Liver (tissue), 2 donors: ENCODE results near the gene ASTE1.

Source experiments
- TF ChIP-seq, protein P1 (sequence below): IDR thresholded peaks from 2 replicates; pipeline ENCODE4 v1.6.1; 2016; ENCODE audit warnings: antibody characterized with exemption
- TF ChIP-seq, protein P2 (sequence below): fragments of 150-350 bp; IDR thresholded peaks from 2 replicates; pipeline ENCODE4 v1.5.1; 2017; ENCODE audit warnings: improper control_type of control experiment, low read depth, low read length; ENCODE audit not compliant: missing input control
- donor health status: healthy.

- TF ChIP-seq, protein P1, sequence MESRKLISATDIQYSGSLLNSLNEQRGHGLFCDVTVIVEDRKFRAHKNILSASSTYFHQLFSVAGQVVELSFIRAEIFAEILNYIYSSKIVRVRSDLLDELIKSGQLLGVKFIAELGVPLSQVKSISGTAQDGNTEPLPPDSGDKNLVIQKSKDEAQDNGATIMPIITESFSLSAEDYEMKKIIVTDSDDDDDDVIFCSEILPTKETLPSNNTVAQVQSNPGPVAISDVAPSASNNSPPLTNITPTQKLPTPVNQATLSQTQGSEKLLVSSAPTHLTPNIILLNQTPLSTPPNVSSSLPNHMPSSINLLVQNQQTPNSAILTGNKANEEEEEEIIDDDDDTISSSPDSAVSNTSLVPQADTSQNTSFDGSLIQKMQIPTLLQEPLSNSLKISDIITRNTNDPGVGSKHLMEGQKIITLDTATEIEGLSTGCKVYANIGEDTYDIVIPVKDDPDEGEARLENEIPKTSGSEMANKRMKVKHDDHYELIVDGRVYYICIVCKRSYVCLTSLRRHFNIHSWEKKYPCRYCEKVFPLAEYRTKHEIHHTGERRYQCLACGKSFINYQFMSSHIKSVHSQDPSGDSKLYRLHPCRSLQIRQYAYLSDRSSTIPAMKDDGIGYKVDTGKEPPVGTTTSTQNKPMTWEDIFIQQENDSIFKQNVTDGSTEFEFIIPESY: no peak
- TF ChIP-seq, protein P2, sequence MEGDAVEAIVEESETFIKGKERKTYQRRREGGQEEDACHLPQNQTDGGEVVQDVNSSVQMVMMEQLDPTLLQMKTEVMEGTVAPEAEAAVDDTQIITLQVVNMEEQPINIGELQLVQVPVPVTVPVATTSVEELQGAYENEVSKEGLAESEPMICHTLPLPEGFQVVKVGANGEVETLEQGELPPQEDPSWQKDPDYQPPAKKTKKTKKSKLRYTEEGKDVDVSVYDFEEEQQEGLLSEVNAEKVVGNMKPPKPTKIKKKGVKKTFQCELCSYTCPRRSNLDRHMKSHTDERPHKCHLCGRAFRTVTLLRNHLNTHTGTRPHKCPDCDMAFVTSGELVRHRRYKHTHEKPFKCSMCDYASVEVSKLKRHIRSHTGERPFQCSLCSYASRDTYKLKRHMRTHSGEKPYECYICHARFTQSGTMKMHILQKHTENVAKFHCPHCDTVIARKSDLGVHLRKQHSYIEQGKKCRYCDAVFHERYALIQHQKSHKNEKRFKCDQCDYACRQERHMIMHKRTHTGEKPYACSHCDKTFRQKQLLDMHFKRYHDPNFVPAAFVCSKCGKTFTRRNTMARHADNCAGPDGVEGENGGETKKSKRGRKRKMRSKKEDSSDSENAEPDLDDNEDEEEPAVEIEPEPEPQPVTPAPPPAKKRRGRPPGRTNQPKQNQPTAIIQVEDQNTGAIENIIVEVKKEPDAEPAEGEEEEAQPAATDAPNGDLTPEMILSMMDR: no peak
Measured at GRCh38 chr3:130975251-130975650, 51.4 kb downstream of the ASTE1 start.
